Fibroblast of lung (primary cell): Measurements from ENCODE around the gene CDH4.

ENCODE experiments used
- EZH2 ChIP-seq: IDR thresholded peaks from 2 replicates; pipeline ENCODE4 v1.5.1; 2012; ENCODE audit warnings: low read length, control low read depth, mild to moderate bottlenecking; ENCODE audit errors: missing control alignments
- TF ChIP-seq, protein P1 (sequence below), 2 donors: IDR thresholded peaks in 1 of 2; conservative IDR thresholded peaks in 1 of 2; 1 replicate in 1 of 2; 2 replicates in 1 of 2; pipeline ENCODE4 v1.5.1; 2011 to 2012; ENCODE audit warnings: low read length in 2 of 2, control low read depth in 1 of 2, inconsistent platforms in 1 of 2, low read depth in 1 of 2, mild to moderate bottlenecking in 1 of 2

DNA sequence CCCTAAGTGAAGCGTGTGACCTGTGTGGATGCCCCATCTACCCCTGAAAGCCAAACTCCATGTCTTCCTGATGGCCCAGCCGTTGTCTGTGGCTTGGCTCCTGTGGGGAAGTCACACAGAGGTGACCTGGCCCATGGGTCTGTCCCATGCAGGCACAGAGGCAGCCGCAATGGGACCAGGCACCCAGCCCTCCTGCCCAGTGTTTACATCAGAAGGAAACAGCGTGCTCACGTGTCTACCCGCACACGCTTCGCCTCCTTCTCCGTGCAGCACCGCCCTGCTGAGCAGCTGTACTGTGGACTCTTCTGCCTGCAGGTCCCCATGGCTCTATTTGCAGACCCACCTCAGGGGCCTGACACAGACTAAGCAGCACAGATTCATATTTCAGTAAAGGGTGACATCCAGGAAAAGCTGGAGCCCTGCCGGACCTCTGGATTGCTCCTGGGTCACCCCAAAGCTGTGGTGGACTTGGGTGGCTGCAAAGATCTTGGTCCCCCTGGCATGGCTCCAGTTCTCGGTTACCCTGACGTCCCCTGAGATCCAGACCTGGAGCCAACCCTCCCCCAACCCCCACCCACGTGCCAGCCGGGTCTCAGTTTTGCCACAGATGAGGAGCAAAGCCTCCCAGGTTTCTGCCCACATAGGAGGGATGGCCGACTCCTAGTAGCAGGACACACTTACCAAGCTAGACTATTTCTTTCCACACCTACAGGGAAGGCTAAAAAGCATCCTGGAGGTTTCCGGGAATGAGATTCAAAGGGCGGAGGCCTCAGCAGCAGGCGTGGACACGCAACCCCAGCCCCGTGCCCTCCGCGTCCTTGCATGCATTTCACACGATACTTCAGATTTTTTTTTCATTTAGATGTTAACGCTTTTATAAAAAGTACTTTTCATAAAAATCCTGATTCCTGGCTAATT, 120.3 kb downstream of the CDH4 start:
- TF ChIP-seq, protein P1, sequence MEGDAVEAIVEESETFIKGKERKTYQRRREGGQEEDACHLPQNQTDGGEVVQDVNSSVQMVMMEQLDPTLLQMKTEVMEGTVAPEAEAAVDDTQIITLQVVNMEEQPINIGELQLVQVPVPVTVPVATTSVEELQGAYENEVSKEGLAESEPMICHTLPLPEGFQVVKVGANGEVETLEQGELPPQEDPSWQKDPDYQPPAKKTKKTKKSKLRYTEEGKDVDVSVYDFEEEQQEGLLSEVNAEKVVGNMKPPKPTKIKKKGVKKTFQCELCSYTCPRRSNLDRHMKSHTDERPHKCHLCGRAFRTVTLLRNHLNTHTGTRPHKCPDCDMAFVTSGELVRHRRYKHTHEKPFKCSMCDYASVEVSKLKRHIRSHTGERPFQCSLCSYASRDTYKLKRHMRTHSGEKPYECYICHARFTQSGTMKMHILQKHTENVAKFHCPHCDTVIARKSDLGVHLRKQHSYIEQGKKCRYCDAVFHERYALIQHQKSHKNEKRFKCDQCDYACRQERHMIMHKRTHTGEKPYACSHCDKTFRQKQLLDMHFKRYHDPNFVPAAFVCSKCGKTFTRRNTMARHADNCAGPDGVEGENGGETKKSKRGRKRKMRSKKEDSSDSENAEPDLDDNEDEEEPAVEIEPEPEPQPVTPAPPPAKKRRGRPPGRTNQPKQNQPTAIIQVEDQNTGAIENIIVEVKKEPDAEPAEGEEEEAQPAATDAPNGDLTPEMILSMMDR (conservative IDR thresholded peaks at IDR 0.05 in 1 of 2, IDR thresholded peaks at IDR 0.05 in 1 of 2; ENCODE audit: low read depth in 1 of 2, low read length in 2 of 2) = no peak
- no peak for TF ChIP-seq EZH2
